Suprapubic skin (tissue), 4 donors: ENCODE data around the gene USO1. TPM values are rescaled to one million over a fixed set of nuclear protein-coding genes. Genes with fewer than 3 reads are reported as not detected.
A peak's percentile ranks its signal among the peaks of the same experiment; 100 is the strongest.

Source experiments
- DNase-seq, 2 donors: peaks; one replicate each; pipeline ENCODE4 v3.0.0-alpha.2; 2019; ENCODE audit warnings: low spot score in 2 of 2
- H3K27ac ChIP-seq: fragments of 200-600 bp; sonication (generic); one replicate; pipeline ENCODE4 v1.5.1; 2019
- H3K27me3 ChIP-seq: fragments of 200-600 bp; sonication (generic); one replicate; pipeline ENCODE4 v1.5.1; 2019
- H3K36me3 ChIP-seq: fragments of 200-600 bp; sonication (generic); one replicate; pipeline ENCODE4 v1.5.1; 2019
- H3K4me1 ChIP-seq: fragments of 200-600 bp; sonication (generic); one replicate; pipeline ENCODE4 v1.5.1; 2019
- H3K4me3 ChIP-seq: fragments of 200-600 bp; sonication (generic); one replicate; pipeline ENCODE4 v1.5.1; 2019; ENCODE audit warnings: mild to moderate bottlenecking
- H3K9me3 ChIP-seq: fragments of 200-600 bp; sonication (generic); one replicate; pipeline ENCODE4 v1.5.1; 2019
- EP300 ChIP-seq: sonication (generic); formaldehyde crosslinking; IDR thresholded peaks from one replicate; pipeline ENCODE4 v1.6.1; 2017; ENCODE audit warnings: antibody characterized with exemption
- POLR2A ChIP-seq, 2 donors: fragments of 450-650 bp; IDR thresholded peaks; one replicate each; pipeline ENCODE4 v1.6.1; 2017; ENCODE audit warnings: antibody characterized with exemption in 2 of 2, mild to moderate bottlenecking in 2 of 2, moderate library complexity in 2 of 2
- POLR2AphosphoS5 ChIP-seq, 3 donors: sonication (generic); formaldehyde crosslinking; IDR thresholded peaks; one replicate each; pipeline ENCODE4 v1.6.1; 2017; ENCODE audit warnings: antibody characterized with exemption in 3 of 3
- WGBS: methylation state at CpG from one replicate; pipeline ENCODE4 v1.1.5; 2018; 5-methylcytosine and 5-hydroxymethylcytosine counted together
- total RNA-seq, 4 donors: library from RNA; depleted of rRNA; stranded (reverse); fragments of >200 nt; gene quantifications; one replicate each; pipeline ENCODE4 v1.1.0, GENCODE V29; 2016
- TF ChIP-seq, protein P1 (sequence below), 2 donors: fragments of 200-600 bp in 1 of 2; fragments of 450-650 bp in 1 of 2; sonication (generic) in 1 of 2; IDR thresholded peaks; one replicate each; pipeline ENCODE4 v1.5.1; 2016 to 2019; ENCODE audit warnings: antibody characterized with exemption in 2 of 2, mild to moderate bottlenecking in 1 of 2, moderate library complexity in 1 of 2

USO1 gene
- total RNA-seq, 4 donors from 2014 or later, result 46.8 to 61.1 (median 55.2) TPM

DNA sequence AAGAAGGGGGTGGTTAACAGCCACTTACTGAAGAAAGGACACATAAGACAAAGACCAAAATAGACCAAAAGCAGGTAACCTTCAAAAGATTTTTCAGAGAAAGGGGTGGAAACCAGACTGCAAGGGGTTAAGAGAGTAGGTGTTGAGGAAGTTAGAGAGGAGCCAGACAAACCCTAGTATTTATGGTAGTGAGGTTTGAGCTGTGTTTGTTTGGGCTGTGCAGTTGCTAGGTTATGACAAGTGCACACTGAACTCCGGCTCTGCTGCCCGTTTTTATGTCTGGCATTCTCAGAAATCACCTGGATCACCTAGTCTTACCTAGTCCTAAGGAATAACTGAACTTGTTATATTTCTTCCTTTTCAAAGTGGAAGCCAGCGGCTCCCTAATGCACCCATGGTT is 28.3 kb upstream of the USO1 start:
- H3K4me1 ChIP-seq, result peaks cover 2% of the 10 kb centered on the region
- peaks cover 6% of the 10 kb centered on the region for H3K36me3 ChIP-seq
- no peak for DNase-seq
- H3K27me3 ChIP-seq, result no peaks in the 10 kb centered on the region
- H3K27ac ChIP-seq, result no peak overlapping the region
- WGBS, result 29% methylated on average over 3 of the region's 3 CpGs
- H3K9me3 ChIP-seq, result no peaks in the 10 kb centered on the region
- TF ChIP-seq POLR2AphosphoS5 (IDR thresholded peaks at IDR 0.05) (no peak), EP300 (no peak), POLR2A (IDR thresholded peaks at IDR 0.05) (no peak)
- TF ChIP-seq, protein P1, sequence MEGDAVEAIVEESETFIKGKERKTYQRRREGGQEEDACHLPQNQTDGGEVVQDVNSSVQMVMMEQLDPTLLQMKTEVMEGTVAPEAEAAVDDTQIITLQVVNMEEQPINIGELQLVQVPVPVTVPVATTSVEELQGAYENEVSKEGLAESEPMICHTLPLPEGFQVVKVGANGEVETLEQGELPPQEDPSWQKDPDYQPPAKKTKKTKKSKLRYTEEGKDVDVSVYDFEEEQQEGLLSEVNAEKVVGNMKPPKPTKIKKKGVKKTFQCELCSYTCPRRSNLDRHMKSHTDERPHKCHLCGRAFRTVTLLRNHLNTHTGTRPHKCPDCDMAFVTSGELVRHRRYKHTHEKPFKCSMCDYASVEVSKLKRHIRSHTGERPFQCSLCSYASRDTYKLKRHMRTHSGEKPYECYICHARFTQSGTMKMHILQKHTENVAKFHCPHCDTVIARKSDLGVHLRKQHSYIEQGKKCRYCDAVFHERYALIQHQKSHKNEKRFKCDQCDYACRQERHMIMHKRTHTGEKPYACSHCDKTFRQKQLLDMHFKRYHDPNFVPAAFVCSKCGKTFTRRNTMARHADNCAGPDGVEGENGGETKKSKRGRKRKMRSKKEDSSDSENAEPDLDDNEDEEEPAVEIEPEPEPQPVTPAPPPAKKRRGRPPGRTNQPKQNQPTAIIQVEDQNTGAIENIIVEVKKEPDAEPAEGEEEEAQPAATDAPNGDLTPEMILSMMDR (IDR thresholded peaks at IDR 0.05), result no peak
- H3K4me3 ChIP-seq, result no peak overlapping the region

DNA sequence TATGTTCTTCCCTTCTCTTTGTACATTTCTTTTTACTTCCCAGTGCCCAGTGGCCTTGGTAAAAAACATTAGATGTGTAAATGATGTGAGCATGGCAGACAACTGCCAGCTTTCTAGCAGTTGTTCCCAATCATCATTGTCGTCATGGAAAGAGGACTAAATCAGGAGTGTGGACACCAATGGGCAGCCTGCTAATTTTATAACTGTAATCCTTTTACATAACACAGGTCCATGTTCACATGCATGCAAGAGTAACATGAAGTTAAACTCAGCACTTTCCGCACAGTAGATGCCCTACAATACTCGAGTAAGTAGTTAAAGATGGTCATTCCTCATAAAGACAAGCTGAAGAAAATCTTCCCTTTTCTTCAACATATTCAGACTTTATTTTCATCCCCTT is 27.8 kb upstream of the USO1 start:
- Histone ChIP-seq H3K9me3 (no peaks in the 10 kb centered on the region), H3K27ac (no peak overlapping the region), H3K36me3 (peaks cover 6% of the 10 kb centered on the region), H3K27me3 (no peaks in the 10 kb centered on the region), H3K4me3 (no peak overlapping the region), H3K4me1 (peaks cover 2% of the 10 kb centered on the region)
- TF ChIP-seq POLR2AphosphoS5 (IDR thresholded peaks at IDR 0.05), result no peak
- TF ChIP-seq POLR2A (IDR thresholded peaks at IDR 0.05), result no peak
- no peak for TF ChIP-seq EP300
- DNase-seq, result no peak
- 86% methylated on average over 3 of the region's 3 CpGs for WGBS

DNA sequence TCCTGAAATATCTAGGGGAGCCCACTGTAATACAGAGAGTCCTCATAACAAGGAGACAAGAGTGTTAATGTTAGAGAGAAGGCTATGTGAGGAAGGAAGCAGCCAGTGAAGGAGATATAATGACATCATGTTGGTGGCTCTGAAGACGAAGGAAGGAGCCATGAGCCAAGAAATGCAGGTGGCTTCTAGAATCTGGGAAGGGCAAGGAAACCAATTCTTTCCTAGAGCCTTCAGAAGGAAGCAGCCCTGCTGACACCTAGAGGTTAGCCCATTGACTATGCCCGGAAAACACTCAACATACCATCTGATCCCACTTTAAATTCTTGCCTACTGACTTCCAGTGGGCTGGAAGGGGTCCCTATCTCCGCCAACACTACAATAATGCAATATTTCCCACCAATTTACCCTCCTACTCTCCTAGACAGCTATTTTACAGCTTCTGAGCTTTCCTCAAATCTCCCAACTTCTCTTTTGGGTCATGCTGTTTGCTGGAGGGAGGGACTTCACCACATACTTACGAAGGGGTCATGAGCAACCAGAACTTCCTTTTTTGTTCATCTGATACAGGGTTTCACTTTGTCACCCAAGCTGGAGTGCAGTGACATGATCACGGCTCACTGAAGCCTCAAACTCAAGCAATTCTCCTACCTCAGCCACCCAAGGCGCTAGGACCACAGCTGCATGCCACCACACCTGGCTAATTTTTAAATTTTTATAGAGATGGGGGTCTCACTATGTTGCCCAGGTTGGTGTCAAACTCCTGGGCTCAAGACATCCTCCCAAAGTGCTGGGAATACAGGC is 26.0 kb upstream of the USO1 start:
- Histone ChIP-seq H3K27ac (peak overlapping the region; percentile 29), H3K4me1 (peaks cover 2% of the 10 kb centered on the region), H3K36me3 (peaks cover 6% of the 10 kb centered on the region), H3K4me3 (no peak overlapping the region), H3K9me3 (no peaks in the 10 kb centered on the region), H3K27me3 (no peaks in the 10 kb centered on the region)
- DNase-seq, result no peak
- TF ChIP-seq, protein P1 (IDR thresholded peaks at IDR 0.05), result no peak
- TF ChIP-seq POLR2AphosphoS5 (IDR thresholded peaks at IDR 0.05) (no peak), POLR2A (IDR thresholded peaks at IDR 0.05) (no peak), EP300 (no peak)
- WGBS, result 67% methylated on average over 6 of the region's 6 CpGs

DNA sequence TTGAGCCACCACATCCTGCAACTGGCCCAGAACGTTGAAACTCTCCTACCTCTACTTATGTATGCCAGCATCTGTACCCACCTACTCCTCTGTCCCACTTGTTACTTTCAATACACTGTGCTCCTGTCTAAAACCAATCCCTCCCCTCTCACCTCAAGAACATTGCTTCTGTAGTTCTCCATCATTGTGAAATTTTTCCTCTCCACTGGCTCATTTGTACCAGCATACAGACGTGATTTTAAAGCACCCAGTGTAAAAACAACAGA is 25.5 kb upstream of the USO1 start:
- WGBS, result 61% methylated on average over 2 of the region's 2 CpGs

DNA sequence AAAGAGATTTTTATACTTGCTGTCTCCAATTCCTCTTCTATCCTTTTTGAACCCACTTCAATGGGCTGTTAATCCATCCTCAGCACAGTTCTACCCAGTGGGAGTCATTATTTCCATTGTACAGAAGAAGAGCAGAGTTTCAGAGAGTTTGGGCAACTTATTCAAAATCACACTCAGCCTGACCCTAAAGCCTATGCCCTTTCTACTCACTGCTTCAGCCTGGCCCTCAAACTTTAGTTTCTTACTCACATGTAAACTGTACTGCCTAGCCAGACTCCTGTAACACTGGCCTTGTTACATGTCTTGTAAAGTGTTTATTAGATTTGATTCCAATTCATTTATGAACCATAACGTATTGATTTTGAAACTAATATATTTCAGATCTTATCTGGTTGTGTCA is 25.1 kb upstream of the USO1 start:
- peaks cover 2% of the 10 kb centered on the region for H3K4me1 ChIP-seq
- no peak overlapping the region for H3K27ac ChIP-seq
- TF ChIP-seq, protein P1 (IDR thresholded peaks at IDR 0.05), result no peak
- no peak for TF ChIP-seq EP300
- TF ChIP-seq POLR2AphosphoS5 (IDR thresholded peaks at IDR 0.05), result no peak
- no peak for TF ChIP-seq POLR2A (IDR thresholded peaks at IDR 0.05)
- H3K36me3 ChIP-seq, result peaks cover 4% of the 10 kb centered on the region
- 0% methylated on average over 1 of the region's 1 CpG for WGBS
- H3K9me3 ChIP-seq, result no peaks in the 10 kb centered on the region
- H3K27me3 ChIP-seq, result no peaks in the 10 kb centered on the region
- H3K4me3 ChIP-seq, result no peak overlapping the region
- no peak for DNase-seq

More for the DNA sequence above, 25.5 kb upstream of the USO1 start:
- Histone ChIP-seq H3K9me3 (no peaks in the 10 kb centered on the region), H3K36me3 (peaks cover 6% of the 10 kb centered on the region), H3K4me3 (no peak overlapping the region), H3K4me1 (peaks cover 2% of the 10 kb centered on the region), H3K27me3 (no peaks in the 10 kb centered on the region), H3K27ac (no peak overlapping the region)
- TF ChIP-seq EP300 (no peak), POLR2AphosphoS5 (IDR thresholded peaks at IDR 0.05) (no peak), POLR2A (IDR thresholded peaks at IDR 0.05) (no peak)
- TF ChIP-seq, protein P1 (IDR thresholded peaks at IDR 0.05), result no peak
- DNase-seq, result no peak
